Measurements from ENCODE around the gene GLRX2.
"Not testable (repeated sequence)": the region's sequence is repeated elsewhere in the genome, so short reads cannot be mapped to it uniquely, and the experiment has no call there.

The GLRX2 gene, protein sequence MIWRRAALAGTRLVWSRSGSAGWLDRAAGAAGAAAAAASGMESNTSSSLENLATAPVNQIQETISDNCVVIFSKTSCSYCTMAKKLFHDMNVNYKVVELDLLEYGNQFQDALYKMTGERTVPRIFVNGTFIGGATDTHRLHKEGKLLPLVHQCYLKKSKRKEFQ

GRCh38 chr1:193104907-193105820, at the start of gene GLRX2:
TSS of gene GLRX2 (minus strand) at chr1:193105414. CDS start at chr1:193105382, 32 bp downstream.
- peak; percentile 47 for DNase-seq (ENCODE audit: low read depth)

DNA sequence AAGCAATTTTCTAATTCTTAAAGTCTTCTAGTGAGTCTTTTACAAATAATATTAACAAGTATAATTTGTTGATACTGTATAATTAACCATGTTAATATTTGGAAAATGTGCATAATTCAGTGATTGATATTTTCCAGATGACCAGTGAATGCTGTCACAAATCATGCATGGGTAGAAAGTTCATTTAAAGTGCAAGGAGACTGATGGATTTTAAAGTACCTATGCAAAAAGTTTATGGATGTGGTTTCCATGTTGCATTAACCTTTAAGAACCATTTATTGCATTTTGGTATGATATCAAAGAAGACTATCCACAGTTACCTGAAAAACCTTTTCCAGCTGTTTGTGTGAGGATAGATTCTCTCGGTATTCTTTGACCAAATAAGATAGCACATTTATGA, 39.8 kb upstream of the GLRX2 start:
- no peak for DNase-seq (ENCODE audit: low read depth)

DNA sequence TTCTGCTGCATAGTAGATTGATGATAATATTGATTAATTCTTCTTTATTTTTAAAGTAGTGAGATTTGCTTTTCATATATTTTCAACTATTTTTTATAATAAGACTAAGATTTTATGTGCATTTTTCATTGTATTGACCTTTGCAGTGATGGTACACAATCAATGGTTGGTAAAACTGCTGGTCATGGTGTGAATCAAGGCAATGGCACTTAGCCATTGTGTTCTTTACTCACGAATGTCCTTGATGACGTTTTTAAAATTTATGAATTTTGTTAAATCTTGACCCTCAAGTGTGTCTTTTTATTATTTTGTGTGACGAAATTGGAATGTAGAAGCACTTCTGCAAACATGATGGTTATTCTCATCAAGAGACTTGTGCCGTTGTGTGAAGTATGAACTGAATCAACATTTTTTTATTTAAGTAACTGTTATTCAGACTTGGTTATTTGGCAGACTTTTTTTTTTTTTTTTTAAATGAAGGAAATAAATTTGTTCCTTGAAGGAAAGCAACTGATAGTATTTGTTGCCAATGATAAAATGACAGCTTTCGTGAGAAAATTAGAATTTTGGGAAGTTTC, 39.2 kb upstream of the GLRX2 start:
- DNase-seq (ENCODE audit: low read depth): no peak

DNA sequence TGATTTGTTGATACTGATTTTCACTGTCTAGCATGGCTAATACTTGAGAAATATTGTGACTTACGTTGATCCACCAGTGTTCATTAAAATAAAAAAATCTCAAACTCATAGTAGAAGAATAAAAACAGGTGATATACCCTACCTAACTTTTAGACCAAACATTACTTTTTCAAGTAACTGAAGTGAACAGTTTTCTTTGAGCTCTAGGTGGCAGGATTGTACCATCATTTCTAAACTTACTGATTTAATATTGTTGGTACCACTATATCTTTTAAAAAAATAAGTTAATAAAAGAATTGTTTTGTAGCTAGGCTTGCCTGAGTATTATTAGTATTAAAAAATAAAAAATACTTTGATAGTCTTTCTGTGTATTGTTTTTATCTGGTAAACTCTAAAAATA, 38.1 kb upstream of the GLRX2 start:
- DNase-seq (ENCODE audit: low read depth): no peak

GRCh38 chr1:193142409-193142808, 37.2 kb upstream of the GLRX2 start:
- no peak for DNase-seq (ENCODE audit: low read depth)

- DNase-seq (ENCODE audit: low read depth): no peak
These were observed 36.6 kb upstream of the GLRX2 start for GRCh38 chr1:193141804-193142203.

GRCh38 chr1:193140254-193140653, 35.0 kb upstream of the GLRX2 start:
- no peak for DNase-seq (ENCODE audit: low read depth)

DNA sequence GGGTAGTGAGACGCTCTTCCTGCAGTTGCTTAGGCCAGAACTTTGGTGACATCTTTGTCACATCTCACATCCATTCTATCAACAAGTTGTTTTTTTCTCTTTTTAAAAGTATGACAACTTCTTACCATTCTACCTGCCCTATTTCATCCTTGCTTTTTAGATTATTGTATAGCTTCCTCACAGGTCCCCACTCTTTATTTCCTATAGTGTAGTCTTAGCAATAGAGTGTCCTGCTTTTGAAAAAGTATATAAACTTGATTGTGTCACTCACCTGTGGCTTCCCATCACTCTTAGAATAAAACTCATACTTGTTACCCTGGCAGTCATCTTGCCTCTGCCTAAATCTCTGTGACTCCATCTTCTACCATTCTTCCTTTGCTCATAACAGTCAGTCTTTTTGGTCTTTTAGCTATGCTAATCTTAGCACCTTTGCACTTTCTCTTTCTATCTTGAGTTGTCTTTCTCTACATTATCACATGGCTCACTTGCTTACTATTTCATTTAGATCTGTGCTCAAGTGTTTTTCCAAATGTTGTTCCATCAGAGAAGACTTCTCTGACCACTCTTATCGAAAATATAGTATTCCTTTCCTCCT, 26.1 kb upstream of the GLRX2 start:
- no peak for DNase-seq (ENCODE audit: low read depth)

GRCh38 chr1:193125369-193125768, 20.2 kb upstream of the GLRX2 start:
- no peak for DNase-seq (ENCODE audit: low read depth)

- DNase-seq (ENCODE audit: low read depth): no peak
These were observed 18.5 kb upstream of the GLRX2 start for GRCh38 chr1:193123751-193124150.

DNA sequence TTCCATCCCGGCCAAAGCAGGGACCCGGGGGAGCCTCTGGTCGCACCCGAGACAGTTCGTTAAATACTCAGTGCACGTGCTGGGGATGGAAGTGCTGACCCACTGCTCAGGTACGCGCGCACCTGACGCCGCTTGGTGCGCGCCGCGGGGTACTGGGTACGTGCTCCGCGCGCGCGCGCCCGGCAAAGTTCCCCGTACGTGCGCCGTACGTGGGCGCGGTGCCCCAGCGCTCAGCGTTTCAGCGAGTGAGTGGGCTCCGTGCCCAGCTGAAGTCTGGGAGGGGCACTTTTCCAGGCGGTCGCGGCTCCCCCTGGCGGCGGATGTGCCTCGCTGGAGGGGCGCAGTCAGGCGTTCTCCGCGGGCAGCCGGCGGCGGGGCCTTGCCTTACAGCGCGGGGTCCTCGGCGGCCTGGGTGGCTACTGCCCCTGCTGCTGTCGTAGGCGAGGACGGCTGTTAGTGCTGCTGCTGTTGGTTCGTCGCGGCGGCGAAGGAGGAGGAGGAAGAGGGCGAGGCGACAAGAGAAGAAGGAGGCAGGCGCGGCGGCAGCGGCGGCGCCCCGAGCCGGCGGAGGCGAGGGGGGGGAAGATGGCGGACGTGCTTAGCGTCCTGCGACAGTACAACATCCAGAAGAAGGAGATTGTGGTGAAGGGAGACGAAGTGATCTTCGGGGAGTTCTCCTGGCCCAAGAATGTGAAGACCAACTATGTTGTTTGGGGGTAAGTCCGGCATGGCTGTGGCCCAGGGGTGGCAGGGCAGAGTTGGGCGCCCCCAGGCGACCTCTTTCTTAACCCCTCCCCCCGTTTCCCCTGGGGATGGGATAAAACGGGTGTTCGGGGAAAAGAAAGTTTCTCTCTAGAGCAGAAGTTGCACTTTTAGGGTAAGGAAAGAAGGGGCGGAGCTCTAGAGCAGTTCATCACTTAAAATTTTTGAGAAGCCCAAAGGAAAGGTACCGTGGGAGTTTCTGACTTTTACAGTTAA, 16.7 kb upstream of the GLRX2 start, which contains the start of gene CDC73:
CDC73 (plus strand) TSS at position 416 of the 978 bp plus-strand sequence; CDS start at position 586, 170 bp downstream.
- DNase-seq (ENCODE audit: low read depth): peak; percentile 79

DNA sequence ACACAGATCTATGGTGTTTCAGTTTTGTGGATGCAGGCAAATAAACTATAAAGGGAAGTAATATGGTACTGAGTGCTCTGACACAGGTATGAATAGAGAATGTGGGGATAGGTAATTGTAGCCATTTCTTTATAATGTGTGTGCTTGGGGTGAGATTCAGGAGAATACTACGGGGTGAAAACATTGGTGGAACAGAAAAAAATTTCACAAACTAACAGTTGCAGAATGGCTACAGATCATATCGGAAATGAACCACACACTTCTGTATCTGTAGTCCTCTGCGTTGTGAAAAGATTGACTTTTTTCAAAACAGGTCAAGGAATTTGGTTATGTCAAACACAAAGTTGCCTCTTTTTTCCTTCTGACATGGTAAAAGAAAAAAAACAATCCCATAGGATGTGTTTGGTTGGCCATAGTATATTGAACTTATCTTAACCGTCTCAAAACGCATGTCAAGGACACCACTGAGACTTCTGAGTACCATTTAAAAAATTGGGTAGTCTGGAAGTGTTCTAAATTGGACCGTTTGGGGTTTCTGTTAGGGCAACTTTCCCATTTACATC, 15.5 kb upstream of the GLRX2 start:
- no peak for DNase-seq (ENCODE audit: low read depth)

DNA sequence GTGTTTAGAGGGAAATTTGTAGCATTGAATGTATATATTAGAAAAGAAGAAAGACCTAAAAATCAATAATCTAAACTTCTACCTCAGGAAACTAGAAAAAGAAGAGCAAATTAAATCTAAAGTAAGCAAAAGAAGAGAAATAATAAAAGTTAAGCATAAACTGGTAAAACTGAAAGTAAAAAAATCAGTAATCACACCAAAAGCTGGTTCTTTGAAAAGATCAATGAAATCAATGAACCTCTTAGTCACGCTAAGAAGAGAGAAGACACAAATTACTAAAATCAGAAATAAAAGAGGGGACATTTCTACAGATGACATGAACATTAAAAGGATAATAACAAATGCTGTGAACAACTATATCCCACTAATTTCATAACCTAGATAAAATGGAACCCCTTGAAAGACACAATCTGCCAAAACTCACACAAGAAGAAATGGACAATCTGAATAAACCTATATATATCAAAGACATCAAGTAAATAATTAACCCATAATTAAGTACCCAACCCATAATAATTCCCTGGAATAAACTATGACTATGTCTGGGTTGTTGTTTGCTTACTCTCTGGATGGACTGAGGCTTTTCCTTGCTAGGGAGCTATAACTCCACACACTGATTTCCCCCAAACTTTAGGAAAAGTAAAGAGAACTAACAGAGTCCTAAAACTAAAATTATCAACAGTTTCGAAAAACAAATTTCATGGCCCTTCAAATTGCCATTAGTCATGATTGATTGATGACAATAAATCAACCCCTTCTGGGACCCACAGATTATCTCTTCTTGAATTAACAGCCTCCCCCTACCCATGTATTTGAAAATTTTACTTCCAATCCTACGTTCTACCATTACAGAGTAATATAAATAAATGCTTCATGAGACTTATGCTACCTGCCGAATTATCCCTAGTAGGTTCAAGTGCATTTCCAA, 13.9 kb upstream of the GLRX2 start:
- no peak for DNase-seq (ENCODE audit: low read depth)

DNA sequence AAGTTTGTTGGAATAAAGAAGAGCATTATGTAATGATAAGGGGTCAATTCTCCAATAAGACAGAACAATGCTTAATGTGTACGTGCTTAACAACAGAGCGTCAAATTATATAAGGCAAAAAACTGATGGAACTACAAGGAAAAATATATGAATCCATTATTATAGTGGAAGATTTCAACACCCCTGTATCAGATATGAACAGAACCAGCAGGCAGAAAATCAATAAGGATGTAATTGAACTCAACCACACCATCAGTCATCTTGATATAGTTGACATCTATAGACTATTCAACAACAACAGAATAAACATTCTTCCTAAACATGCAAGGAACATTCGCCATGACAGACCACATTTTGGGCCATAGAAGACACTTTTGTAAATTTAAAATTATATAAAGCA, 13.0 kb upstream of the GLRX2 start:
- DNase-seq (ENCODE audit: low read depth): no peak

- DNase-seq (ENCODE audit: low read depth): not testable (repeated sequence)
These were observed 12.0 kb upstream of the GLRX2 start for GRCh38 chr1:193117167-193117566.

DNA sequence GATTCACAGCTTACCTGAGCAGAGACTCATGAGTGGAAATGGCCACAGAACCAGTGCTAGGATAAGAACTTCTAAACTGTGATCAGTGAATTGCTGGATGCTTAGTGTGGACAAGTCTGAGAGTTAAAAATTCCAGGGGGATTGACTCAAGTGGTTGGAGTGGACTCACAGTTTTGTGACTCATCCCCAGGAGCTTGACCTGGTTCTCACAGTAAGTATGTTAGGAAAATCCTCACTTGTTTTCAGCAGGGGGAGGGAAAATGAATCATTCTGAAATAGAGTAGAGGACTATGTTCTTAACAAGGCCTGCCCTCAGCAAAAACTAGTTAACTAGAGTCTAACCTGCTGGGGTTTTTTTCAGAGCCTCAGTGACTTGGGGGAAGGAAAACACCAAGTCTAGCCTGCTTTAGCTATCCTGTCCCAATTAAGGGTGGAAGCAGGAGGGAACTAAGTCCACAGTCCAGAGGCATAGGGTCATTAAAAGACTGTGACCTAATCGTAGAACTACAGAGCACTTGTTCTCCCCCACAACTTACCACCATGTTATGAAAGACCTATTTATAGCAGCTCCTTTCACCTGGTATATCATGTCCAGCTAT, 10.5 kb upstream of the GLRX2 start:
- DNase-seq (ENCODE audit: low read depth): peak; percentile 95

DNA sequence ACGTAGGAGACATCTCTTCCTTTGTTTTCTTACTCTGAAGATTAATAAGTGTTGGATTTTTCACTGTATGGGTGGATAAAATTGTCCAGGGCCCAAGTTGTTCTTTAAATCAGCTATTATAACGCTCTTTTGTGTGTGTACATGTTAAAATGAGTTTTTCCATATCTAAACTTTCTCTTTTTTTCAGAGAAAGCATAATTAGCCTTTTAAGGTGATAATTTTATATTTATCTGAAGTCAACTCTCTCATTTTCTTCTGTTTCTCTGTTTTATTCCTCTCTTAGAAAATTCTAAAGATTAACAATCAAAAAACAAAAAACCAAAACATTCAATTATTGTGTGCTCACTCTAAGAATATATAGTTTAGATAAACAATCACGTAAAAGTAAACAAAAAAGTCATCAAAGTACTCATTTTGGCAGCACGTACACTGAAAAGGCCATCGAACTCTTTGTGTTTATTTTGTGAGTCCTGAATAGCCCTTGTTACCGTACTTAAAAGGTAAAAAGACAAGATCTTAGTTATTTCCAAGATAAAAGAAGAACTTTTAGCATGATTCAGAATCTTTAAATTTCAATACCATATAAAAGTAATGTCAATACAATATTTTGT, 9.4 kb upstream of the GLRX2 start:
- DNase-seq (ENCODE audit: low read depth): no peak

- DNase-seq (ENCODE audit: low read depth): no peak
These were observed 8.7 kb upstream of the GLRX2 start for GRCh38 chr1:193113992-193114332.

All from GM04503 (cell line).